Body of pancreas (tissue), 4 donors: ENCODE data around the gene KLHL10. TPM values are rescaled to one million over a fixed set of nuclear protein-coding genes. Genes with fewer than 3 reads are reported as not detected.
"Not testable (repeated sequence)": the region's sequence is repeated elsewhere in the genome, so short reads cannot be mapped to it uniquely, and the experiment has no call there.

Experiments
- ATAC-seq: fragments of 150-250 bp; one replicate; pipeline ENCODE4 v1.9.1; 2016
- DNase-seq, 4 donors: peaks; one replicate each; pipeline ENCODE4 v3.0.0-alpha.2; 2019
- H3K27ac ChIP-seq, 4 donors: fragments of 200-600 bp; sonication (generic); 1 replicate in 3 of 4; 2 replicates in 1 of 4; pipeline versions ENCODE4 v1.5.1 to v1.6.1; 2016 to 2019; ENCODE audit warnings: mild to moderate bottlenecking in 1 of 4, mixed read lengths in 1 of 4, moderate library complexity in 1 of 4
- H3K27me3 ChIP-seq, 2 donors: fragments of 200-600 bp; sonication (generic); one replicate each; pipeline ENCODE4 v1.6.0; 2016; ENCODE audit warnings: mild to moderate bottlenecking in 1 of 2
- H3K36me3 ChIP-seq, 2 donors: fragments of 200-600 bp; sonication (generic); replicated peaks in 1 of 2; 2 replicates each; pipeline ENCODE4 v1.5.1; 2016; ENCODE audit warnings: low read depth in 2 of 2; ENCODE audit not compliant: insufficient read depth in 1 of 2
- H3K4me1 ChIP-seq: fragments of 200-600 bp; sonication (generic); one replicate; pipeline ENCODE4 v1.6.0; 2016
- H3K4me3 ChIP-seq, 2 donors: fragments of 200-600 bp; sonication (generic); 1 replicate in 1 of 2; 2 replicates in 1 of 2; pipeline ENCODE4 v1.5.1; 2016 to 2019
- H3K9me3 ChIP-seq, 3 donors: fragments of 200-600 bp; sonication (generic); 1 replicate in 2 of 3; 2 replicates in 1 of 3; pipeline ENCODE4 v1.5.1; 2016
- POLR2A ChIP-seq, 3 donors: fragments of 450-650 bp; IDR thresholded peaks; one replicate each; pipeline ENCODE4 v1.6.1; 2016; ENCODE audit warnings: antibody characterized with exemption in 3 of 3, mild to moderate bottlenecking in 2 of 3
- WGBS, 2 donors: methylation state at CpG; one replicate each; pipeline ENCODE4 v1.1.5; 2017; 5-methylcytosine and 5-hydroxymethylcytosine counted together
- intact Hi-C: fragments of 100-400 bp; cut with DNase I; formaldehyde crosslinking; loops from one replicate; pipeline ENCODE4 v1.15.1; 2023
- total RNA-seq, 2 donors: library from RNA; depleted of rRNA; stranded (reverse); fragments of >200 nt; gene quantifications; one replicate each; pipeline ENCODE4 v1.1.0, GENCODE V29; 2016
- TF ChIP-seq, protein P1 (sequence below), 7 experiments: fragments of 450-650 bp in 4 of 7; fragments of 200-600 bp in 3 of 7; sonication (generic) in 3 of 7; IDR thresholded peaks; one replicate each; pipeline ENCODE4 v1.5.1; 2016 to 2019; ENCODE audit warnings: antibody characterized with exemption in 7 of 7

Gene KLHL10
- total RNA-seq, 2 donors from 2014 or later = not detected

DNA sequence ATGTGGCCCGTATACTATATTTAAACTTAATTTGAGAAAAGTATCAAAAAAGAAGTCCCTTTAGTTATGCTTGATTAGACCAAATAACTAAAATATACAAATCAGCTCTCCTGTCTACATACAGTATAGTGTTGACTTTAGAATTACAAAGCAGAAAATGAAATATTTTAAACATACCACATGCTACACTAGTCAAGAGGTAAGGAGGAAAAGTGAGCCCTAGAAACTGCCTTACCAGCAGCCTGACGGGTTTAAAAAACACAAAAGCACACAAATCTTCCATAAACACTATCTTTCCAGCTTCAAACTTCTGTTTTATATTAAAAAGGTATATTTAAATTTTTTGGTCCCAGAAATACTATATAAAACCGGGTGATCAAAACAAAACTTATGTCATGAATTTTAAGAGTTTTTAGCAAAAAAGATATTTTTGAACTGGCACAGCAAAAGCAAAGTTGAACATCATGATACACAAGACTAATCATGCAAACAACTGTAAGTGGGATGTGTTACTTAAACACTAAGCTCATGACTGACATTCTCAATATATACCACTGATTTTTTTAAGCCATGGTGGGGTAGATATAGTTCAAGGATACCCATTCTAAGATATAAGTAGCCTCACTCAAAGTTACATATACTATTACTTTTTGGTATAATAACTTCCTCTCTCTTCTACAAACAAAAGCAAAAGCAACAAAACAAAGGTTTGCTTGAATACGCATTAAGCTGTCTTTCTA lies 11.8 kb downstream of the KLHL10 start:
- Histone ChIP-seq H3K27ac (no peak overlapping the region), H3K36me3 (peaks cover 0 to 2% of the 10 kb centered on the region in 2 donors), H3K4me1 (no peaks in the 10 kb centered on the region), H3K4me3 (no peak overlapping the region), H3K9me3 (no peaks in the 10 kb centered on the region), H3K27me3 (no peaks in the 10 kb centered on the region)
- no peak for ATAC-seq
- no peak for TF ChIP-seq POLR2A (IDR thresholded peaks at IDR 0.05)
- TF ChIP-seq, protein P1, sequence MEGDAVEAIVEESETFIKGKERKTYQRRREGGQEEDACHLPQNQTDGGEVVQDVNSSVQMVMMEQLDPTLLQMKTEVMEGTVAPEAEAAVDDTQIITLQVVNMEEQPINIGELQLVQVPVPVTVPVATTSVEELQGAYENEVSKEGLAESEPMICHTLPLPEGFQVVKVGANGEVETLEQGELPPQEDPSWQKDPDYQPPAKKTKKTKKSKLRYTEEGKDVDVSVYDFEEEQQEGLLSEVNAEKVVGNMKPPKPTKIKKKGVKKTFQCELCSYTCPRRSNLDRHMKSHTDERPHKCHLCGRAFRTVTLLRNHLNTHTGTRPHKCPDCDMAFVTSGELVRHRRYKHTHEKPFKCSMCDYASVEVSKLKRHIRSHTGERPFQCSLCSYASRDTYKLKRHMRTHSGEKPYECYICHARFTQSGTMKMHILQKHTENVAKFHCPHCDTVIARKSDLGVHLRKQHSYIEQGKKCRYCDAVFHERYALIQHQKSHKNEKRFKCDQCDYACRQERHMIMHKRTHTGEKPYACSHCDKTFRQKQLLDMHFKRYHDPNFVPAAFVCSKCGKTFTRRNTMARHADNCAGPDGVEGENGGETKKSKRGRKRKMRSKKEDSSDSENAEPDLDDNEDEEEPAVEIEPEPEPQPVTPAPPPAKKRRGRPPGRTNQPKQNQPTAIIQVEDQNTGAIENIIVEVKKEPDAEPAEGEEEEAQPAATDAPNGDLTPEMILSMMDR (IDR thresholded peaks at IDR 0.05) = no peak
- 76% methylated on average over 4 of the region's 4 CpGs for WGBS, 2 donors
- intact Hi-C loops = no loop called here
- DNase-seq = no peak

DNA sequence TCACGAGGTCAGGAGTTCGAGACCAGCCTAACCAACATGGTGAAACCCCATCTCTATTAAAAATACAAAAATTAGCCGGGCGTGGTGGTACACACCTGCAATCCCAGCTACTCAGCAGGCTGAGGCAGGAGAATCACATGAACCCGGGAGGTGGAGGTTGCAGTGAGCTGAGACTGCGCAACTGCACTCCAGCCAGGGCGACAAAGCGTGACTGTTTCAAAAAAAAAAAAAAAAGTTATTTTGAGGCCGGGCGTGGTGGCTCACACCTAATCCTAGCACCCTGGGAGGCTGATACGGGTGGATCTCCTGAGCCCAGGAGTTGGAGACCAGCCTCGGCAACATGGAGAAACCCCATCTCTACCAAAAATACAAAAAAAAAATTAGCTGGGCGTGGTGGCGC lies 13.8 kb downstream of the KLHL10 start:
- intact Hi-C loops, H3K4me3 ChIP-seq, H3K4me1 ChIP-seq, H3K27me3 ChIP-seq, H3K36me3 ChIP-seq, H3K27ac ChIP-seq, ATAC-seq, H3K9me3 ChIP-seq, DNase-seq: not testable (repeated sequence)
- WGBS, 2 donors = 93 to 96% methylated on average over 14 of the region's 14 CpGs

DNA sequence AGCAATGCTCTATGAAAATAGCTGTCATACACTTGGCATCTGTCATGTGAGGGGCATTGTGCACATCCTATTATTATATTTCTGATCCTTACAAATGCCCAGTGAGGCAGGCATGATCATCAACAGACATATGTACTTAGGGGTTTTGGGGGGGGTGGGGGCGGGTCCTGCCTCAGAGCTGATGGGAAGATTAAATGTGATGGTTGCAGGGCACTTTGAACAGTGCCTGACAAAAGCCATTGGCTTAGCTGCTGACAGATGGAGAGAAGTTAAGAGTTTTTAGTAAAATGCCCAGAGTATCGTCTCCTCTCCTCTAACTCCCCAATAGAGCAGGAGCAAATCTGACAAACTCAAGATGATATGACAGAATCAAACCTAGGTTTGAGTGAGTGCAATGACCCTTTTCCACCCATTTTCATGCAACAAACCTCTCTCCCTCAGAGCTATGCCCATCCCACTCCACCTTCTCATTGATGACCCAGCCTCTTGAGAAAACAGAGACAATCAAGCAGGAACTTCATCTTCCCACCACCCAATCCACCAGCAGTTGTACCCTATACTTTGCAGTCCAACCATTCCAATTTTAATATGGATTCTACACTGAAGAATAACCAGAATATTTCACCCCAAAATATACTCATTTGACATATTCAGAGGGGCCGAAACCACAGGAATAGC lies 22.8 kb downstream of the KLHL10 start:
- Histone ChIP-seq H3K4me1 (peaks cover 38% of the 10 kb centered on the region), H3K9me3 (no peaks in the 10 kb centered on the region), H3K36me3 (no peaks in the 10 kb centered on the region), H3K27me3 (no peaks in the 10 kb centered on the region), H3K4me3 (no peak overlapping the region), H3K27ac (no peak overlapping the region)
- TF ChIP-seq, protein P1 (IDR thresholded peaks at IDR 0.05) = no peak
- TF ChIP-seq POLR2A (IDR thresholded peaks at IDR 0.05) = no peak
- DNase-seq (no peak), ATAC-seq (no peak)
- intact Hi-C loops = no loop called here
- WGBS, 2 donors = 57 to 69% methylated on average over 3 of the region's 3 CpGs

DNA sequence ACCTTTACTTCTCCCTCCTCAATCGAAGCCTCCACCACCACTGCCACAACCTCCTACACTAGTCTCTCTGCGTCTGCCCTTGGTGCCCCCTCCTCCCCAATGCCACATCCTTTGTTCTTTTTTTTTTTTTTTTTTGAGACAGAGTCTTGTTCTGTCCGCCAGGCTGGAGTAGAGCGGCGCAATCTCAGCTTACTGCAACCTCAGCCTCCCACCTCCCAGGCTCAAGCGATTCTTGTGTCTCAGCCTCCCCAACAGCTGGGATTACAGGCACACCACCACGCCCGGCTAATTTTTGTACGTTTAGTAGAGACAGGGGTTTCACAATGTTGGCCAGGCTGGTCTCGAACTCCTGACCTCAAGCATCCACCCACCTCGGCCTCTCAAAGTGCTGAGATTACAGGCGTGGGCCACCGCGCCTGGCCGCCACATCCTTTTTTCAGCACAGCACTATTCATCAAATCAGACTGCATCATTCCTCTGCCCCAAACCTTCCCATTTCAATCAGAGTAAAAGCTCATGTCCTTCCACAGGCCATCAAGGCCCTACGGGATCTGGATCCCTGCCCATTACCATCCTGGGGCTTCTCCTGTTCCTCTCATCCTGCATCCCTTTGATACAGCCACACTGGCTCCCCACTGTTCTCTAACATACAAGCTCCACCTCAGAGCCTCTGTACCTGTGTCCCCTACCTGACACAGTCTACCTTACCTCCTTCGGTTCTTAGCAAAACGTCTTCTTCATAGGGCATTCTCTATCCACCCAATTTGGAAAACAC lies 25.6 kb downstream of the KLHL10 start:
- no peak overlapping the region for H3K4me3 ChIP-seq
- DNase-seq (no peak), ATAC-seq (no peak)
- H3K27ac ChIP-seq = no peak overlapping the region
- 68 to 76% methylated on average over 18 of the region's 18 CpGs for WGBS, 2 donors
- peaks cover 0 to 2% of the 10 kb centered on the region in 2 donors for H3K36me3 ChIP-seq
- H3K4me1 ChIP-seq = peaks cover 41% of the 10 kb centered on the region
- TF ChIP-seq POLR2A (IDR thresholded peaks at IDR 0.05) = no peak
- TF ChIP-seq, protein P1 (IDR thresholded peaks at IDR 0.05) = no peak
- H3K27me3 ChIP-seq = no peaks in the 10 kb centered on the region
- H3K9me3 ChIP-seq = no peaks in the 10 kb centered on the region
- intact Hi-C loops = no loop called here

DNA sequence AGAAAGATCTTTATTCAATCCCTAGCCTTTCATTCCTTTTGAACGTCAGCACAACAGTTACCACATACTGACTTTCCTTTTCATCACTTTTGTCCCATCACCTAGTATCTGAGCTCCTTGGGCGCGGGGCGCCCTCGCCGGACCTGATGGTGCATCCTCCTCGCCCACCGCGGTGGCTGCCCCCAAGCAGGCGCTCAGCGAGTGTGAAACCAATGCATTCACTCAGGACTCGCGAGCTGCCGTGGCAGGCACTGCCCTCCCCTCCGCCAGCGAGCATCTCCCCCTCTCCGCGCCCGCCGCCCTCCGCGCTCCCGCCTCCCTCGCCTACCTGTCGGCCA lies 26.8 kb downstream of the KLHL10 start:
- no peak for TF ChIP-seq POLR2A (IDR thresholded peaks at IDR 0.05)
- TF ChIP-seq, protein P1 (IDR thresholded peaks at IDR 0.05) = no peak
- H3K36me3 ChIP-seq = peaks cover 3 to 4% of the 10 kb centered on the region in 2 donors
- H3K4me3 ChIP-seq = peak overlapping the region; percentile 95 to 98
- intact Hi-C loops = no loop called here
- H3K27ac ChIP-seq = peak overlapping the region; percentile 85 to 92 (median 90)
- H3K27me3 ChIP-seq = no peaks in the 10 kb centered on the region
- H3K9me3 ChIP-seq = no peaks in the 10 kb centered on the region
- WGBS, 2 donors = 0 to 1% methylated on average over 24 to 25 of the region's 25 CpGs
- no peak for ATAC-seq
- H3K4me1 ChIP-seq = peaks cover 40% of the 10 kb centered on the region
- DNase-seq = no peak
